HG03097 (cell line): ENCODE results near the gene SLC43A1.

ENCODE experiments used
- ATAC-seq: cut with Tn5 transposase; IDR thresholded peaks from one replicate; pipeline ENCODE4 v1.9.1; 2021; ENCODE audit not compliant: unreplicated experiment, low FRiP score

SLC43A1 gene

GRCh38 chr11:57530215-57530595, 14.7 kb upstream of the SLC43A1 start:
- peak; percentile 1 for ATAC-seq

- no peak for ATAC-seq
These were observed 13.5 kb upstream of the SLC43A1 start for GRCh38 chr11:57529012-57529411.

GRCh38 chr11:57527056-57527631, 11.6 kb upstream of the SLC43A1 start:
- ATAC-seq = no peak

- ATAC-seq = no peak
These were observed 7.9 kb upstream of the SLC43A1 start for GRCh38 chr11:57523419-57523818.

GRCh38 chr11:57521116-57521515, 5.6 kb upstream of the SLC43A1 start:
- no peak for ATAC-seq

GRCh38 chr11:57516061-57516443, 550 bp upstream of the SLC43A1 start:
- ATAC-seq = no peak

- ATAC-seq = no peak
These were observed 767 bp downstream of the SLC43A1 start for GRCh38 chr11:57514538-57515331.

GRCh38 chr11:57513911-57514537, 1.5 kb downstream of the SLC43A1 start:
- ATAC-seq = no peak

- no peak for ATAC-seq
These were observed 2.1 kb downstream of the SLC43A1 start for GRCh38 chr11:57513452-57513795.

- no peak for ATAC-seq
These were observed 2.7 kb downstream of the SLC43A1 start for GRCh38 chr11:57512646-57513451.

GRCh38 chr11:57511741-57512430, 3.6 kb downstream of the SLC43A1 start:
- ATAC-seq = no peak

GRCh38 chr11:57508341-57509170, 6.9 kb downstream of the SLC43A1 start:
- ATAC-seq = no peak

- ATAC-seq = no peak
These were observed 9.0 kb downstream of the SLC43A1 start for GRCh38 chr11:57506522-57506921.

GRCh38 chr11:57504511-57504910, 11.0 kb downstream of the SLC43A1 start:
- no peak for ATAC-seq

GRCh38 chr11:57502870-57503269, 12.6 kb downstream of the SLC43A1 start:
- no peak for ATAC-seq

GRCh38 chr11:57502376-57502775, 13.1 kb downstream of the SLC43A1 start:
- no peak for ATAC-seq

- no peak for ATAC-seq
These were observed 13.5 kb downstream of the SLC43A1 start for GRCh38 chr11:57501953-57502352.

- no peak for ATAC-seq
These were observed 14.6 kb downstream of the SLC43A1 start for GRCh38 chr11:57500926-57501325.

GRCh38 chr11:57500515-57500914, 15.0 kb downstream of the SLC43A1 start:
- no peak for ATAC-seq

- ATAC-seq = no peak
These were observed 15.5 kb downstream of the SLC43A1 start for GRCh38 chr11:57499983-57500461.
